MCF 10A (cell line): ENCODE results near the gene MTHFD1L. TPM values are rescaled to one million over a fixed set of nuclear protein-coding genes. Genes with fewer than 3 reads are reported as not detected.
"Not testable (repeated sequence)": the region's sequence is repeated elsewhere in the genome, so short reads cannot be mapped to it uniquely, and the experiment has no call there.

Experiments used
- BruUV-seq: library from RNA; stranded (reverse); fragments of 400-500 nt; replicated peaks from 2 replicates; lab custom pipeline; 2021; lab: Mats Ljungman, UMichigan
- CTCF ChIA-PET: fragments of 300-600 bp; sonication (Branson Sonifier 250); formaldehyde crosslinking; extraction: SDS; loops from one replicate; lab custom pipeline; 2021; ENCODE audit warnings: antibody characterized with exemption, inconsistent platforms; lab: Yijun Ruan, JAX
- POLR2A ChIA-PET: fragments of 300-600, 350-650 bp; sonication (Branson Sonifier 250); formaldehyde crosslinking; extraction: SDS; loops from one replicate; lab custom pipeline; 2020; ENCODE audit warnings: antibody characterized with exemption, inconsistent platforms; lab: Yijun Ruan, JAX
- DNase-seq: peaks from one replicate; pipeline ENCODE4 v3.0.0-alpha.2; 2018; ENCODE audit not compliant: unreplicated experiment
- H3K27ac Mint-ChIP-seq: one replicate; pipeline ENCODE4 v1.8.0; 2022; ENCODE audit warnings: mild to moderate bottlenecking, low read depth, mixed read lengths; ENCODE audit not compliant: unreplicated experiment
- H3K27me3 Mint-ChIP-seq: one replicate; pipeline ENCODE4 v1.8.0; 2022; ENCODE audit warnings: mixed read lengths; ENCODE audit not compliant: insufficient read depth, unreplicated experiment
- H3K36me3 Mint-ChIP-seq: one replicate; pipeline ENCODE4 v1.8.0; 2022; ENCODE audit warnings: mild to moderate bottlenecking, moderate library complexity, mixed read lengths; ENCODE audit not compliant: insufficient read depth, unreplicated experiment
- H3K4me1 Mint-ChIP-seq: one replicate; pipeline ENCODE4 v1.8.0; 2022; ENCODE audit warnings: mixed read lengths; ENCODE audit not compliant: insufficient read depth, unreplicated experiment
- H3K4me3 Mint-ChIP-seq: one replicate; pipeline ENCODE4 v1.8.0; 2022; ENCODE audit warnings: mild to moderate bottlenecking, moderate library complexity, mixed read lengths; ENCODE audit not compliant: unreplicated experiment
- H3K9me3 Mint-ChIP-seq: one replicate; pipeline ENCODE4 v1.8.0; 2022; ENCODE audit warnings: mixed read lengths; ENCODE audit not compliant: unreplicated experiment
- CTCF ChIP-seq: fragments of 200-600 bp; IDR thresholded peaks from one replicate; pipeline ENCODE4 v1.8.0; 2022; ENCODE audit warnings: antibody characterized with exemption, mild to moderate bottlenecking; ENCODE audit not compliant: unreplicated experiment
- intact Hi-C: fragments of 100-400 bp; cut with micrococcal nuclease; formaldehyde crosslinking; loops from 2 replicates; pipeline ENCODE4 v1.14.1; 2022
- total RNA-seq: library from RNA; stranded (reverse); gene quantifications from 2 replicates; pipeline ENCODE4 v1.2.3, GENCODE V29; 2022

The MTHFD1L gene
- total RNA-seq, 1 experiment from 2014 or later: 110 TPM

- DNase-seq: no peak
- POLR2A ChIA-PET: no interaction called here
- intact Hi-C loops: no loop called here
- TF ChIP-seq CTCF: no peak
- CTCF ChIA-PET: no interaction called here
- no peaks in the 10 kb centered on the region for H3K9me3 Mint-ChIP-seq
- BruUV-seq: no TSS peak
- no peak overlapping the region for H3K27ac Mint-ChIP-seq
- H3K27me3 Mint-ChIP-seq: peaks cover 11% of the 10 kb centered on the region
- no peak overlapping the region for H3K4me3 Mint-ChIP-seq
- H3K36me3 Mint-ChIP-seq: peaks cover 5% of the 10 kb centered on the region
- no peaks in the 10 kb centered on the region for H3K4me1 Mint-ChIP-seq
These were observed 246.6 kb downstream of the MTHFD1L start for GRCh38 chr6:151112130-151112529.

GRCh38 chr6:151112884-151113283, 247.4 kb downstream of the MTHFD1L start:
- H3K4me3 Mint-ChIP-seq, H3K9me3 Mint-ChIP-seq, H3K4me1 Mint-ChIP-seq, CTCF ChIA-PET, POLR2A ChIA-PET, DNase-seq, intact Hi-C loops, H3K27ac Mint-ChIP-seq, BruUV-seq, H3K36me3 Mint-ChIP-seq: not testable (repeated sequence)
- H3K27me3 Mint-ChIP-seq: peaks cover 11% of the 10 kb centered on the region

GRCh38 chr6:151113641-151114040, 248.1 kb downstream of the MTHFD1L start:
- DNase-seq: no peak
- TF ChIP-seq CTCF: no peak
- intact Hi-C loops: no loop called here
- Mint-ChIP-seq H3K4me1 (no peaks in the 10 kb centered on the region), H3K4me3 (no peak overlapping the region), H3K9me3 (no peaks in the 10 kb centered on the region), H3K36me3 (no peaks in the 10 kb centered on the region), H3K27me3 (peaks cover 11% of the 10 kb centered on the region), H3K27ac (no peak overlapping the region)
- CTCF ChIA-PET: no interaction called here
- BruUV-seq: no TSS peak
- POLR2A ChIA-PET: no interaction called here

GRCh38 chr6:151118461-151119123, 253.1 kb downstream of the MTHFD1L start:
- no peaks in the 10 kb centered on the region for H3K27me3 Mint-ChIP-seq
- POLR2A ChIA-PET: no interaction called here
- H3K36me3 Mint-ChIP-seq: no peaks in the 10 kb centered on the region
- no peaks in the 10 kb centered on the region for H3K4me1 Mint-ChIP-seq
- TF ChIP-seq CTCF: no peak
- CTCF ChIA-PET: interaction anchor here (0.6 to 0.9 kb wide), 2 partner anchors 19 to 1152 kb away, joined by 3 to 4 read pairs; no protein-coding TSS in a partner anchor
- DNase-seq: no peak
- H3K9me3 Mint-ChIP-seq: no peaks in the 10 kb centered on the region
- no peak overlapping the region for H3K27ac Mint-ChIP-seq
- BruUV-seq: no TSS peak
- intact Hi-C loops: no loop called here
- no peak overlapping the region for H3K4me3 Mint-ChIP-seq
